Measurements from ENCODE around the gene CACNG8.

Gene CACNG8

GRCh38 chr19:53983457-53984289 lies 20.9 kb downstream of the CACNG8 start:
- Histone ChIP-seq H3K36me3 (ENCODE audit: insufficient read depth, low read length) (no peaks in the 10 kb centered on the region), H3K9ac (ENCODE audit: low read length) (no peak overlapping the region), H3K27me3 (ENCODE audit: control insufficient read depth in 1 of 2, insufficient read depth in 2 of 2, low read length in 2 of 2) (peaks cover 39 to 54% of the 10 kb centered on the region in 2 donors)

GRCh38 chr19:53985863-53986262 lies 23.1 kb downstream of the CACNG8 start:
- Histone ChIP-seq H3K9ac (ENCODE audit: low read length) (no peak overlapping the region), H3K4me3 (ENCODE audit: low read depth in 1 of 2, low read length in 2 of 2) (no peak overlapping the region), H3K4me1 (ENCODE audit: insufficient read depth, low read length) (no peaks in the 10 kb centered on the region), H3K36me3 (ENCODE audit: insufficient read depth, low read length) (no peaks in the 10 kb centered on the region), H3K27me3 (ENCODE audit: control insufficient read depth in 1 of 2, insufficient read depth in 2 of 2, low read length in 2 of 2) (peaks cover 24 to 39% of the 10 kb centered on the region in 2 donors), H3K9me3 (ENCODE audit: low read length) (no peaks in the 10 kb centered on the region), H3K27ac (ENCODE audit: low read depth, low read length) (no peak overlapping the region)

More at GRCh38 chr19:53983457-53984289, 20.9 kb downstream of the CACNG8 start:
- Histone ChIP-seq H3K27ac (ENCODE audit: low read depth, low read length) (no peak overlapping the region), H3K4me1 (ENCODE audit: insufficient read depth, low read length) (no peaks in the 10 kb centered on the region), H3K9me3 (ENCODE audit: low read length) (no peaks in the 10 kb centered on the region), H3K4me3 (ENCODE audit: low read depth in 1 of 2, low read length in 2 of 2) (no peak overlapping the region)

GRCh38 chr19:53988981-53989380 lies 26.2 kb downstream of the CACNG8 start:
- Histone ChIP-seq H3K4me3 (ENCODE audit: low read depth in 1 of 2, low read length in 2 of 2) (no peak overlapping the region), H3K36me3 (ENCODE audit: insufficient read depth, low read length) (no peaks in the 10 kb centered on the region), H3K27me3 (ENCODE audit: control insufficient read depth in 1 of 2, insufficient read depth in 2 of 2, low read length in 2 of 2) (peaks cover 27 to 47% of the 10 kb centered on the region in 2 donors), H3K27ac (ENCODE audit: low read depth, low read length) (no peak overlapping the region), H3K9me3 (ENCODE audit: low read length) (no peaks in the 10 kb centered on the region), H3K9ac (ENCODE audit: low read length) (no peak overlapping the region), H3K4me1 (ENCODE audit: insufficient read depth, low read length) (no peaks in the 10 kb centered on the region)

GRCh38 chr19:53989600-53990533 lies 27.1 kb downstream of the CACNG8 start:
- no peaks in the 10 kb centered on the region for H3K36me3 ChIP-seq (ENCODE audit: insufficient read depth, low read length)
- no peak overlapping the region for H3K27ac ChIP-seq (ENCODE audit: low read depth, low read length)
- peaks cover 23 to 46% of the 10 kb centered on the region in 2 donors for H3K27me3 ChIP-seq (ENCODE audit: control insufficient read depth in 1 of 2, insufficient read depth in 2 of 2, low read length in 2 of 2)

GRCh38 chr19:53991224-53992113 lies 28.7 kb downstream of the CACNG8 start, which contains the start of gene CACNG6:
Gene CACNG6, plus strand, starts transcription at chr19:53991637. Its CDS starts 1,241 bp downstream, at chr19:53992878.
- Histone ChIP-seq H3K4me3 (ENCODE audit: low read depth in 1 of 2, low read length in 2 of 2) (peak within 1 kb of the TSS in 1 of 2 donors; percentile 27), H3K27me3 (ENCODE audit: control insufficient read depth in 1 of 2, insufficient read depth in 2 of 2, low read length in 2 of 2) (peaks cover 29 to 48% of the 10 kb centered on the region in 2 donors), H3K27ac (ENCODE audit: low read depth, low read length) (no peak within 1 kb of the TSS), H3K4me1 (ENCODE audit: insufficient read depth, low read length) (no peaks in the 10 kb centered on the region), H3K9ac (ENCODE audit: low read length) (no peak within 1 kb of the TSS), H3K36me3 (ENCODE audit: insufficient read depth, low read length) (no peaks in the 10 kb centered on the region), H3K9me3 (ENCODE audit: low read length) (no peaks in the 10 kb centered on the region)

More at GRCh38 chr19:53989600-53990533, 27.1 kb downstream of the CACNG8 start:
- Histone ChIP-seq H3K4me3 (ENCODE audit: low read depth in 1 of 2, low read length in 2 of 2) (no peak overlapping the region), H3K9ac (ENCODE audit: low read length) (no peak overlapping the region), H3K4me1 (ENCODE audit: insufficient read depth, low read length) (no peaks in the 10 kb centered on the region), H3K9me3 (ENCODE audit: low read length) (no peaks in the 10 kb centered on the region)

GRCh38 chr19:53992211-53992610 lies 29.5 kb downstream of the CACNG8 start:
- no peaks in the 10 kb centered on the region for H3K9me3 ChIP-seq (ENCODE audit: low read length)
- H3K27me3 ChIP-seq (ENCODE audit: control insufficient read depth in 1 of 2, insufficient read depth in 2 of 2, low read length in 2 of 2): peaks cover 29 to 48% of the 10 kb centered on the region in 2 donors
- no peak overlapping the region for H3K9ac ChIP-seq (ENCODE audit: low read length)
- H3K27ac ChIP-seq (ENCODE audit: low read depth, low read length): no peak overlapping the region
- no peaks in the 10 kb centered on the region for H3K36me3 ChIP-seq (ENCODE audit: insufficient read depth, low read length)
- H3K4me3 ChIP-seq (ENCODE audit: low read depth in 1 of 2, low read length in 2 of 2): no peak overlapping the region
- H3K4me1 ChIP-seq (ENCODE audit: insufficient read depth, low read length): no peaks in the 10 kb centered on the region

- H3K9me3 ChIP-seq (ENCODE audit: low read length): no peaks in the 10 kb centered on the region
- H3K27ac ChIP-seq (ENCODE audit: low read depth, low read length): no peak overlapping the region
- H3K4me3 ChIP-seq (ENCODE audit: low read depth in 1 of 2, low read length in 2 of 2): no peak overlapping the region
- no peak overlapping the region for H3K9ac ChIP-seq (ENCODE audit: low read length)
- H3K27me3 ChIP-seq (ENCODE audit: control insufficient read depth in 1 of 2, insufficient read depth in 2 of 2, low read length in 2 of 2): peaks cover 29 to 50% of the 10 kb centered on the region in 2 donors
- no peaks in the 10 kb centered on the region for H3K36me3 ChIP-seq (ENCODE audit: insufficient read depth, low read length)
- H3K4me1 ChIP-seq (ENCODE audit: insufficient read depth, low read length): no peaks in the 10 kb centered on the region
Observed at GRCh38 chr19:53992815-53993214, 30.1 kb downstream of the CACNG8 start.

GRCh38 chr19:53993448-53993847 lies 30.7 kb downstream of the CACNG8 start:
- Histone ChIP-seq H3K36me3 (ENCODE audit: insufficient read depth, low read length) (no peaks in the 10 kb centered on the region), H3K4me1 (ENCODE audit: insufficient read depth, low read length) (no peaks in the 10 kb centered on the region), H3K27ac (ENCODE audit: low read depth, low read length) (no peak overlapping the region), H3K27me3 (ENCODE audit: control insufficient read depth in 1 of 2, insufficient read depth in 2 of 2, low read length in 2 of 2) (peaks cover 29 to 54% of the 10 kb centered on the region in 2 donors), H3K9ac (ENCODE audit: low read length) (no peak overlapping the region), H3K4me3 (ENCODE audit: low read depth in 1 of 2, low read length in 2 of 2) (no peak overlapping the region), H3K9me3 (ENCODE audit: low read length) (no peaks in the 10 kb centered on the region)

GRCh38 chr19:53994811-53995210 lies 32.1 kb downstream of the CACNG8 start:
- Histone ChIP-seq H3K27ac (ENCODE audit: low read depth, low read length) (no peak overlapping the region), H3K4me3 (ENCODE audit: low read depth in 1 of 2, low read length in 2 of 2) (no peak overlapping the region), H3K27me3 (ENCODE audit: control insufficient read depth in 1 of 2, insufficient read depth in 2 of 2, low read length in 2 of 2) (peaks cover 29 to 52% of the 10 kb centered on the region in 2 donors), H3K9ac (ENCODE audit: low read length) (no peak overlapping the region), H3K4me1 (ENCODE audit: insufficient read depth, low read length) (no peaks in the 10 kb centered on the region), H3K36me3 (ENCODE audit: insufficient read depth, low read length) (no peaks in the 10 kb centered on the region), H3K9me3 (ENCODE audit: low read length) (no peaks in the 10 kb centered on the region)

GRCh38 chr19:53998223-53998622 lies 35.5 kb downstream of the CACNG8 start:
- H3K36me3 ChIP-seq (ENCODE audit: insufficient read depth, low read length): no peaks in the 10 kb centered on the region
- H3K4me3 ChIP-seq (ENCODE audit: low read depth in 1 of 2, low read length in 2 of 2): no peak overlapping the region
- H3K27me3 ChIP-seq (ENCODE audit: control insufficient read depth in 1 of 2, insufficient read depth in 2 of 2, low read length in 2 of 2): peaks cover 17 to 30% of the 10 kb centered on the region in 2 donors
- H3K4me1 ChIP-seq (ENCODE audit: insufficient read depth, low read length): no peaks in the 10 kb centered on the region
- no peaks in the 10 kb centered on the region for H3K9me3 ChIP-seq (ENCODE audit: low read length)
- H3K9ac ChIP-seq (ENCODE audit: low read length): no peak overlapping the region
- no peak overlapping the region for H3K27ac ChIP-seq (ENCODE audit: low read depth, low read length)

Data from muscle layer of colon (tissue), 2 donors.